Coronary artery (tissue), 2 donors: ENCODE data around the gene PGAM1.
"Not testable (repeated sequence)": the region's sequence is repeated elsewhere in the genome, so short reads cannot be mapped to it uniquely, and the experiment has no call there.

Experiments
- DNase-seq: peaks from one replicate; pipeline ENCODE4 v3.0.0-alpha.2; 2017; ENCODE audit warnings: low spot score
- H3K27ac ChIP-seq, 2 donors: fragments of 200-600 bp; sonication (generic); one replicate each; pipeline ENCODE4 v1.5.1; 2016 to 2019
- H3K4me3 ChIP-seq: fragments of 200-600 bp; sonication (generic); 2 replicates; pipeline ENCODE4 v1.5.1; 2016; ENCODE audit warnings: mild to moderate bottlenecking, moderate library complexity
- CTCF ChIP-seq: fragments of 200-600 bp; sonication (generic); IDR thresholded peaks from one replicate; pipeline ENCODE4 v1.5.1; 2019; ENCODE audit warnings: antibody characterized with exemption

PGAM1 gene

GRCh38 chr10:97399843-97400545 is 26.0 kb upstream of the PGAM1 start:
- no peak for DNase-seq
- Histone ChIP-seq H3K27ac (peak overlapping the region in 1 of 2 donors; percentile 38), H3K4me3 (peak overlapping the region; percentile 85)
- no peak for TF ChIP-seq CTCF

- DNase-seq: peak; percentile 89
- no peak for TF ChIP-seq CTCF
- Histone ChIP-seq H3K4me3 (peak within 1 kb of the TSS; percentile 85), H3K27ac (peak within 1 kb of the TSS; percentile 38 to 80)
Observed at GRCh38 chr10:97400665-97401454, 25.1 kb upstream of the PGAM1 start, which contains the start of gene RRP12. Gene RRP12 (minus strand): TSS chr10:97401340. CDS start chr10:97401231, 109 bp downstream.

- H3K4me3 ChIP-seq: peak overlapping the region; percentile 85
- TF ChIP-seq CTCF: no peak
- no peak for DNase-seq
- H3K27ac ChIP-seq: peak overlapping the region; percentile 38 to 80
Observed at GRCh38 chr10:97401455-97401919, 24.5 kb upstream of the PGAM1 start.

- DNase-seq: no peak
- TF ChIP-seq CTCF: no peak
- no peak overlapping the region for H3K27ac ChIP-seq
- no peak overlapping the region for H3K4me3 ChIP-seq
Observed at GRCh38 chr10:97404044-97404443, 21.9 kb upstream of the PGAM1 start.

- no peak for TF ChIP-seq CTCF
- Histone ChIP-seq H3K27ac (no peak overlapping the region), H3K4me3 (no peak overlapping the region)
- DNase-seq: no peak
Observed at GRCh38 chr10:97406064-97406463, 19.9 kb upstream of the PGAM1 start.

- H3K27ac ChIP-seq: peak overlapping the region in 1 of 2 donors; percentile 7
- DNase-seq, H3K4me3 ChIP-seq: not testable (repeated sequence)
Observed at GRCh38 chr10:97406483-97406882, 19.5 kb upstream of the PGAM1 start.

- peak overlapping the region; percentile 54 for H3K4me3 ChIP-seq
- H3K27ac ChIP-seq: peak overlapping the region in 1 of 2 donors; percentile 24
- no peak for DNase-seq
- peak; percentile 67 for TF ChIP-seq CTCF
Observed at GRCh38 chr10:97407211-97407951, 18.6 kb upstream of the PGAM1 start.
